ENCODE data around the gene MBIP.
A peak's percentile ranks its signal among the peaks of the same experiment; 100 is the strongest.

The MBIP gene

DNA sequence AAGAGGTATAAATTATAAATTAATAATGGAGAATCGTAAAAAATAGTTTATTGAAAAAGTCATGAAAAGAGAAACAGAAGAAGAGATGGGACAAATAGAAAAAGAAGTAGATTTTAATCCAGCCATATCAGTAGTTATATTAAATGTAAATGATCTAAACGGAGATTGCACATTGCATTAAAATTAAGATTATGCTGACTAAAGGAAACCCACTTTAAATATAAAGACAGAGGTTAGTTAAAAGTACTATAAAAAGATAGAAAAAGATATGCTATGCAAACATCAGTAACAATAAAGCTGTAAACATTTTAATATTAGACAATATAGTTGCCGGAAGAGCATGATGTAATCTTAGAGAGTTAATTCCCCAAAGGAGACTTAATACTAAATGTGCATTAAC, 5.4 kb upstream of the MBIP start:
- DNase-seq, result no peak
- peaks cover 48% of the 10 kb centered on the region for H3K27me3 Mint-ChIP-seq
- peaks cover 5% of the 10 kb centered on the region for H3K4me1 Mint-ChIP-seq (ENCODE audit: low read depth)
- peaks cover 7% of the 10 kb centered on the region for H3K9me3 Mint-ChIP-seq
- H3K4me3 Mint-ChIP-seq, result no peak overlapping the region
- H3K36me3 Mint-ChIP-seq (ENCODE audit: low read depth), result peaks cover under 1% of the 10 kb centered on the region
- H3K27ac Mint-ChIP-seq, result no peak overlapping the region

DNA sequence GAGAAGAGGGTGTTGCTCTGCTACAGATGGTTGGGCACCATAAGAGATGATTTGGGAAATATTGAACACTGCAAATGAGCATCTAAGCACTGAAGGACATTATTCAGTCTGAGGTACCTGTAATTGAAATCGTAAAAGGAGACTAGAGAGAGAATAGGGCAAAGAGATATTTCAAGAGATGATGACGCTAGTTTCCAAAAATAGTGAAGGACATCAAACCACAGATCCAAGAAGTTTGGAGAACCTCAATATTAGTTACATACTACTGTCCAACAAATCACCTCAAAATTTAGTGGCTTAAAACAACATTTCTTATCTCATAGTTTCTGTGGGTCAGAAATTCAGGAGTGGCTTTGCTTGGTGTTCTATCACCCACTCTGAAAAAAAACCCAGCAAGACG, 4.5 kb upstream of the MBIP start:
- no peak overlapping the region for H3K4me3 Mint-ChIP-seq
- peaks cover 9% of the 10 kb centered on the region for H3K4me1 Mint-ChIP-seq (ENCODE audit: low read depth)
- DNase-seq, result no peak
- peaks cover 10% of the 10 kb centered on the region for H3K9me3 Mint-ChIP-seq
- peaks cover 39% of the 10 kb centered on the region for H3K27me3 Mint-ChIP-seq
- H3K27ac Mint-ChIP-seq, result no peak overlapping the region
- H3K36me3 Mint-ChIP-seq (ENCODE audit: low read depth), result peaks cover 10% of the 10 kb centered on the region

DNA sequence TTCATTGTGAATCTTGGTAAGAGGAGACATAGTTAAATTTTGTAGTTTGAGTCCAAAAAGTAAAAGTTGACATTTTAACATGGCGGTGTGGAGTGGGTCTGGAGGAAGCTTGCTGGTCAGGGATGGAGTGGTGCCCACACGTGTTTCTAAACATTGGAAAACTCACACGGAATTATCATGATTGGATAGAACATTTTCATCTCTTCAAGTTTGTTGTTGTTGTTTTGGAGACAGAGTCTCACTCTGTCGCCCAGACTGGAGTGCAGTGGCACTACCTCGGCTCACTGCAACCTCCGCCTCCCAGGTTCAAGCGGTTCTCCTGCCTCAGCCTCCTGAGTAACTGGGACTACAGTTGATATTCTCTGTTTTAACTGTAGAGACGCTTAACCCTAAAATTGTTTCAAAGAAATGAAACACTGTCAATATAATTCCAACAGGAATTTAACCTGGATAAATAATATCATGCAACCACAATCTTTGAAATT, 502 bp upstream of the MBIP start:
- peaks cover 33% of the 10 kb centered on the region for H3K4me1 Mint-ChIP-seq (ENCODE audit: low read depth)
- H3K27ac Mint-ChIP-seq, result peak overlapping the region; percentile 95
- peaks cover 24% of the 10 kb centered on the region for H3K36me3 Mint-ChIP-seq (ENCODE audit: low read depth)
- peaks cover 18% of the 10 kb centered on the region for H3K27me3 Mint-ChIP-seq
- peak overlapping the region; percentile 93 for H3K4me3 Mint-ChIP-seq
- H3K9me3 Mint-ChIP-seq, result peaks cover 3% of the 10 kb centered on the region
- DNase-seq, result no peak

DNA sequence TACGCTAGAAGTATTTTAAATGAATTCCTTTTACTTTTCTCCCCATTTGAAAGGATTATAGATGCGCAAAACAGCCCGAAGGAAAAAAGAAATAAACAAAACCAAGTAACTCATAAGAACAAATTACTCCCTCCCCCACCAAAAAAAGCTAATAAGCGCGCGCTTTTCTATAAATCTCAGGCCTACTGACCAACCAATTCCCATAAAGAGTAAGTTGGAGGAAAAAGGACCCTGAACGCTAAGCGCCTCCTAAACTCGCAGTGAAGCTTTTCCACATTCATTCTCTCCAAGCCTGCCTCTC, 588 bp downstream of the MBIP start:
- no peak for DNase-seq
- Mint-ChIP-seq H3K4me1 (ENCODE audit: low read depth) (peaks cover 43% of the 10 kb centered on the region), H3K27me3 (peaks cover 14% of the 10 kb centered on the region), H3K4me3 (peak overlapping the region; percentile 93), H3K27ac (peak overlapping the region; percentile 95), H3K36me3 (ENCODE audit: low read depth) (peaks cover 27% of the 10 kb centered on the region), H3K9me3 (peaks cover 3% of the 10 kb centered on the region)

DNA sequence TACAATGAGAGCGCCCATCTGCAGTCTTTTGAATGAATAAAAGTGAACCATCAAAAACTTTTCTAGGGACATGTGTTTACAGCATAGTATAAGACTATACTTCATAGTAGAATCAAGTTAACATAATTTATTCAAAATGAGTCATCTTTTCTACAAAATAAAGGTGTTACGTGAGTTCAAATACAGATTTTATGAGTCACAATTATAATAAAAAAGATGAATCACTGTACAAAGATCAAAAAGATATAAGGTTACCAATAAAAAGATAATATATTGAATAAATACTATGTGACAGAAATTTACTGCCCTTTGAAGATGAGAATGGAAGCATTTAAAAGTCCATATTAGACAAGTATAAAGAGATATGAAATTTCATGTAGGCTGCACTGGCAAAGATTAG, 2.8 kb downstream of the MBIP start:
- H3K4me3 Mint-ChIP-seq, result peak overlapping the region; percentile 44
- H3K4me1 Mint-ChIP-seq (ENCODE audit: low read depth), result peaks cover 55% of the 10 kb centered on the region

DNA sequence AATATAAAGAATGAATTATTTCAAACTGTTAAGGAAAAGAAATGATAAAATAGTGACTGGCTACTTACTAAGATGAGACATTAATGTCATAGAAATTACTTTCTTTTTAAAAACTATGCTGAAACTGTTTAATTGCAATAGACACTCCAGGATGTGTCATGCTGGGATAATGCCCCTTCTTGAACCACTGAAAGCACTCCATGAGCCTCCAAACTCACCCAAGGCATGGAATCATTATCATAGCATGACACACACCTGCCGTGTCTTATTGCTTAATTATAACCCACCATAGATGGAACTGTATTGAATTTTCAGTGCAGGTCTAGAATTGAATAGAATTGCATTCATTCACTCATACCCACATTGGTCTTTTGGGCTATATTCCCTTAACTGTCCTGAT, 4.3 kb downstream of the MBIP start:
- no peak for DNase-seq
- peak overlapping the region; percentile 49 for H3K4me3 Mint-ChIP-seq
- H3K27me3 Mint-ChIP-seq, result no peaks in the 10 kb centered on the region
- peak overlapping the region; percentile 86 for H3K27ac Mint-ChIP-seq
- peaks cover 57% of the 10 kb centered on the region for H3K36me3 Mint-ChIP-seq (ENCODE audit: low read depth)
- peaks cover 3% of the 10 kb centered on the region for H3K9me3 Mint-ChIP-seq
- peaks cover 55% of the 10 kb centered on the region for H3K4me1 Mint-ChIP-seq (ENCODE audit: low read depth)

More for the DNA sequence above, 2.8 kb downstream of the MBIP start:
- H3K27ac Mint-ChIP-seq, result peak overlapping the region; percentile 86
- H3K9me3 Mint-ChIP-seq, result peaks cover 3% of the 10 kb centered on the region
- no peak for DNase-seq
- H3K36me3 Mint-ChIP-seq (ENCODE audit: low read depth), result peaks cover 46% of the 10 kb centered on the region
- H3K27me3 Mint-ChIP-seq, result no peaks in the 10 kb centered on the region

DNA sequence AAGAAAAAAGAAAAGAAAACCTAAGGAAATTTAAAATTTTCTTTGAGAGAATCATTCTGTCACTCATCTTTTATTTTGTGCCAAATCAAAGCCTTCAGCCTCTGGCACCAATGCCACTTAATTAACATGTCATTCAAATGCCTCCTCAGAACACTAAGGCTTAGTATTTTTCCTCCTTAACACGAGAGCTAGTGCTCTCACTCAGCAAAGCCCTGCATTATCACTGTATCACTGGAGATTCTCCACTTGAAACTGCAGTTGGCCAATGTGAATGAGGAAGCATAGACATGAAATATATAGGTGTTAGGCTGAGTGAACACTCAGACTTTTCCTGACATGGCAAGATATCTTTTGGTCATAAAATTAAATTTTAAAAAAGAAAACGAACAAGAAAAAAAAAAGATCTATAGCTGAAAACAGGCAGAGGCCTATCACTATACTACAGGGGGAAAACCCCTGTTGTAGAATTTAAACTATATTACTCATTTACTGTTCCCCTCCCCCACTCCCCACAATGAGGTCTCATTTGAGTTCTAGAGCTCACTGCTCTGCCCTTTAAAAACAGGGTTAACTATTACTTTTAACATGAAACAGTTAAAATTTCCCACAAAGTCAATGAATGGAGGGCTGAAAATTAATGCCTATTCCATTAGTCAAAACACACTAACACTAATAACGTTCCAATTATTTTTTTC, 5.1 kb downstream of the MBIP start:
- Mint-ChIP-seq H3K4me3 (peak overlapping the region; percentile 63), H3K27me3 (no peaks in the 10 kb centered on the region), H3K27ac (peak overlapping the region; percentile 97), H3K36me3 (ENCODE audit: low read depth) (peaks cover 60% of the 10 kb centered on the region), H3K4me1 (ENCODE audit: low read depth) (peaks cover 50% of the 10 kb centered on the region), H3K9me3 (no peaks in the 10 kb centered on the region)
- no peak for DNase-seq

DNA sequence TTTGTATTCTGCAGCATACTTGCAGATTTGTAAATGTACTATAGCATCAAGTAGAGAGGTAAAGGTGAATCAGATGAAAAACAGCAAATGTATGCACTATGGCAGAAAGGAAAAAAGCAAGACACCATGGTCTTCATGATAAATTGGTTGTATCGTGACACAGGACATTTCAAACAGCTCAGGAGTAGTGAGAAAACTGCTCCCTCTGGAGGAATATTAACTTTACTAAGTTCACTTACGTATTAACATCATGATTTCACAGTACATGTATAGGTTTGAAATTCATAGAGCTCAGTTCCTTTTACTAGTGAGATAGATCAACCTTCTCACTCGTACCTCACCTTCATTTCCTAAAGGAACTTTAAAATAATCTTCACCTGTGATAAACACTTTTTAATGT, 6.5 kb downstream of the MBIP start:
- Mint-ChIP-seq H3K4me3 (no peak overlapping the region), H3K27me3 (no peaks in the 10 kb centered on the region), H3K36me3 (ENCODE audit: low read depth) (peaks cover 64% of the 10 kb centered on the region), H3K4me1 (ENCODE audit: low read depth) (peaks cover 48% of the 10 kb centered on the region), H3K9me3 (no peaks in the 10 kb centered on the region), H3K27ac (peak overlapping the region; percentile 54)
- DNase-seq, result no peak

DNA sequence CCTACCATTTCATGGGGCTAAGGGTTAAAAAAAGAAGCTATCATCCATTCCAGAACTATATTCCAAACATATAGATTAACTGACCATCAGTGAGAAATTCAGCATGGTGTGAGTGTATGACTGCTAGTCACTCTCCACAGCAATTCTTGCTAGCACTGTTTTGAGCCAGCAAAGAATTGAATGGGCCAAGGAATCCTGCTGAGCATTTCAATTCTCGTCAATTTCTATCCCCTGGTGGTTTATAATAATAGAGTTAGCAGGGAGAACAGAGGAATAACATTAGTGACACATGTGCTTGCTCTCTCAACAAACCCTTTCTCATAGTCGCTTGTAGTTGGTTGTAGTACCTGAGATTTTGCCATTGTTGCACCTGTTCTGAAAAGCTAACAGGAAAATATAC, 7.2 kb downstream of the MBIP start:
- H3K9me3 Mint-ChIP-seq, result no peaks in the 10 kb centered on the region
- H3K4me1 Mint-ChIP-seq (ENCODE audit: low read depth), result peaks cover 44% of the 10 kb centered on the region
- no peaks in the 10 kb centered on the region for H3K27me3 Mint-ChIP-seq
- DNase-seq, result no peak
- H3K36me3 Mint-ChIP-seq (ENCODE audit: low read depth), result peaks cover 71% of the 10 kb centered on the region
- peak overlapping the region; percentile 1 for H3K27ac Mint-ChIP-seq
- no peak overlapping the region for H3K4me3 Mint-ChIP-seq

DNA sequence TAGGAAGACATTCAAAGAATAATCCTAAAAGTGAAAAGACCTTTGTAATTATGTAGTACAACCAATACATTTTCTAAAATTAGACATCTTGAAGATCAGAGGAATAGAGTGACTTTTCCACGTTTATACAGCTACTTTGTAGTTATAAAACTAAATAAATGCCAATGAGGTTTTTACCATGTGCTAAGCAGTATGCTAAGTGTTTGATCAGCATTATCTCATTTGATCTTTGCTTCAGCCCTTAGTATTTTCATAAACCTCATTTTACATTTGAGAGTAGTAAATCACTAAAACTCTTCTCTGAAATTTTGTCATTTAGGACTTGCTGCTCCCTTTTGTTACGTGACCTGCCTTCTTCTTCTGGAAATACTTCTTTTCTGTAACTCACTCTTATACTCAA, 13.6 kb downstream of the MBIP start:
- no peak overlapping the region for H3K27ac Mint-ChIP-seq

DNA sequence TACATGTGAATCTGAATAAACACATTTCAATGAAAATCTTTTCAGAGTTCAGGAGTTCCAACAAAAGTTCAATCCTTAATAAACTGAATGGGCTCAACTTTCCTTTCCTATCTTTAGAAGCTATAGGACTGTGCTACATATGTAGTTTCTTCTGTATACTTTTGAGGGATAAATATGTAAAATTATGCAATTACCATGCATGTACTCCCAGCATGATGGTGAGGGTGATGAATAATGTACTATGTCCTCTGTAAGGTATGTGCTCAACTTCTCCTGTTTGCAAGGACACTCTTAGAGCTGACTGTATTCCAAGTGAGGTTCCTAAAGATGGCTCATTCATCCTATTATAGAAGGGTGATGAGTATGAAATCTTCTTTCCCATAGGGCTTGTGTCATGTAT, 15.5 kb downstream of the MBIP start:
- no peaks in the 10 kb centered on the region for H3K9me3 Mint-ChIP-seq
- H3K4me3 Mint-ChIP-seq, result no peak overlapping the region
- peaks cover 1% of the 10 kb centered on the region for H3K4me1 Mint-ChIP-seq (ENCODE audit: low read depth)
- no peak overlapping the region for H3K27ac Mint-ChIP-seq
- DNase-seq, result no peak
- peaks cover 92% of the 10 kb centered on the region for H3K36me3 Mint-ChIP-seq (ENCODE audit: low read depth)
- no peaks in the 10 kb centered on the region for H3K27me3 Mint-ChIP-seq

More for the DNA sequence above, 13.6 kb downstream of the MBIP start:
- no peak for DNase-seq
- no peaks in the 10 kb centered on the region for H3K4me1 Mint-ChIP-seq (ENCODE audit: low read depth)
- peaks cover 93% of the 10 kb centered on the region for H3K36me3 Mint-ChIP-seq (ENCODE audit: low read depth)
- H3K9me3 Mint-ChIP-seq, result no peaks in the 10 kb centered on the region
- no peaks in the 10 kb centered on the region for H3K27me3 Mint-ChIP-seq
- no peak overlapping the region for H3K4me3 Mint-ChIP-seq

DNA sequence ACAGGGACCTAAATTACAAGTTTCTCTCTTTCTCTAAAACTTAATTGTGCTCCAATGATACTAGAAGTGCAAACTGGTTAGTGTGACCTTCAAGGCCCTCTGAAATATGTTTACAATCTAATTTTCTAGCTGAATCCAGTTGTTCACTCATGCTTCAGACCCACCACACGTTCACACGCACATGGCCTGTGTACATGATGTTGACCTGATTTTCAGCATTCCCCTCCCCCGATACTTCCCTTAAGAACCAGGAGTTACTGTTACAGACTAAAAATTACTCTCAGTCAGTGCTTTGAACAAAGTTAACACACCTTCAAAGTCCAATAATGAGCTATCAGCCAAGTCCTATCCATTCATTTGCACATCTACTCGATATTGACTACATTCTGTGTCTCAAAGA, 16.5 kb downstream of the MBIP start:
- H3K27me3 Mint-ChIP-seq, result no peaks in the 10 kb centered on the region
- DNase-seq, result no peak
- no peak overlapping the region for H3K27ac Mint-ChIP-seq
- no peak overlapping the region for H3K4me3 Mint-ChIP-seq
- H3K4me1 Mint-ChIP-seq (ENCODE audit: low read depth), result peaks cover 1% of the 10 kb centered on the region
- peaks cover 92% of the 10 kb centered on the region for H3K36me3 Mint-ChIP-seq (ENCODE audit: low read depth)
- H3K9me3 Mint-ChIP-seq, result no peaks in the 10 kb centered on the region

DNA sequence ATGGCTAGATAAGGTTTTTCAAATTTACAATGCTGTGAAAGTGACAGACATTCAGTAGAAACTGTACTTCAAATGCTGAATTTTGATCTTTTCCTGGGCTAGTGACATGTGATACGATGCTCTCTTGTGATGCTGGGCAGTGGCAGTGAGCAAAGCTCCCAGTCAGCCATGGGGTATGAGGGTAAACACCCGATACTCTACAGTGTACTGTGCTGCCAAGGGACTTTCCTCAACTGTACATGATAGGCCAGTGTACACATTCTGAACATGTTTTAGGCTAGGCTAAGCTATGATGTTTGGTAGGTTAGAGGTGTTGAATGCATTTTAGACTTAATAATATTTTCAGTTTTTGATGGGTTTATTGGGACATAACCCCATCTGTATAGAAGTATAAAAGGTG, 17.6 kb downstream of the MBIP start:
- no peak for DNase-seq
- H3K27me3 Mint-ChIP-seq, result no peaks in the 10 kb centered on the region
- H3K27ac Mint-ChIP-seq, result peak overlapping the region; percentile 20
- peaks cover 93% of the 10 kb centered on the region for H3K36me3 Mint-ChIP-seq (ENCODE audit: low read depth)
- no peaks in the 10 kb centered on the region for H3K9me3 Mint-ChIP-seq
- peaks cover 1% of the 10 kb centered on the region for H3K4me1 Mint-ChIP-seq (ENCODE audit: low read depth)
- H3K4me3 Mint-ChIP-seq, result no peak overlapping the region

DNA sequence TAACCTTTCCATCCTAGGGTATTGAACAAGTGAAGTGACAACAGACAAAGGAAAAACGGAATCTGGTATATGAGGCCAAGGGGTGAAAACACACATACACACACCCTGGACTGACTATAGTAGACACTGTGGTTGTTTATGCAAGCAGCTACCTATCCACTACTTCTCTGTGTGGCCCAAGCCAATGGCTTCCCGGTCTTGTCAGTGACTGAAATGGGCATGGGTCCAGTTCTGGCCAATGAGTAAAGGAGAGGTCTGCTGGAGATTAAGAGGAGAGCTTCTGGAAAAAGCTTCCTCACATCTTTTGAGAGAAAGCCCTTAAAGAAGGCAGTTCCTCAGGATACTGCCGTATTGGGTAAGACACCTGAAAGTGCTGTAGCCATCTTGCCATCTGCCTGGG, 19.3 kb downstream of the MBIP start:
- Mint-ChIP-seq H3K36me3 (ENCODE audit: low read depth) (peaks cover 97% of the 10 kb centered on the region), H3K27ac (peak overlapping the region; percentile 32), H3K27me3 (no peaks in the 10 kb centered on the region), H3K9me3 (no peaks in the 10 kb centered on the region), H3K4me3 (no peak overlapping the region), H3K4me1 (ENCODE audit: low read depth) (peaks cover 1% of the 10 kb centered on the region)
- no peak for DNase-seq

DNA sequence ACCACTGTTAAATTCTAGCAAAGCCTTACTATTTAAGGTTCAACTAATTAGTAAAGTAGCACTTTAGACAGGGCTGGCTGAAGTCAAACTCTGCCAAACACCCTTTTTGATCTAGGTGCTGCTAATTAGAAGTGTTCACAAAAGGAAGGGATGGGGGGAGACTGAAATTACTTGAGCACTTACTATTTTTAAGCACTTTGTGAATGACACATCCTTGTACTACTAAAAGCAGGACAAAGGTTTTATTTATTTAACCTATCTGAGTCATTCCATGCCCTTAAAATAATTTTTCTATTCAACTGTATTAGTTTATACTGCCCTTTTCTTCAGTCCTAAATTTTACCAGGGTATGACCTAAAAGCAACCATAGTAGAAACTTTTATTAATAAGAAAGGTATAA, 20.1 kb downstream of the MBIP start:
- H3K27ac Mint-ChIP-seq, result no peak overlapping the region
- peaks cover 97% of the 10 kb centered on the region for H3K36me3 Mint-ChIP-seq (ENCODE audit: low read depth)

More for the DNA sequence above, 20.1 kb downstream of the MBIP start:
- no peak for DNase-seq
- Mint-ChIP-seq H3K27me3 (no peaks in the 10 kb centered on the region), H3K4me3 (no peak overlapping the region), H3K4me1 (ENCODE audit: low read depth) (peaks cover 1% of the 10 kb centered on the region), H3K9me3 (no peaks in the 10 kb centered on the region)
